GM23338 (cell line): Measurements from ENCODE around the gene SREK1IP1. TPM values are rescaled to one million over a fixed set of nuclear protein-coding genes. Genes with fewer than 3 reads are reported as not detected.

Experiments used
- ATAC-seq: fragments of 200-7000 bp; cut with Tn5 transposase; 3 replicates; pipeline ENCODE4 v1.9.1; 2020
- DNase-seq: peaks from one replicate; pipeline ENCODE4 v3.0.0-alpha.2; 2015; ENCODE audit warnings: low spot score
- H2AFZ ChIP-seq: fragments of 200-600 bp; sonication (generic); 2 replicates; pipeline ENCODE4 v1.8.0; 2016; ENCODE audit warnings: antibody characterized with exemption, mild to moderate bottlenecking, moderate library complexity
- H3F3A ChIP-seq: fragments of 200-600 bp; sonication (generic); replicated peaks from 2 replicates; pipeline ENCODE4 v1.8.0; 2017; ENCODE audit warnings: antibody characterized with exemption, mixed run types, low read depth
- H3K27ac ChIP-seq: fragments of 200-600 bp; sonication (generic); 2 replicates; pipeline ENCODE4 v1.6.1; 2016; ENCODE audit warnings: low read depth
- H3K27me3 ChIP-seq: fragments of 200-600 bp; sonication (generic); 2 replicates; pipeline ENCODE4 v1.8.0; 2016; ENCODE audit warnings: mild to moderate bottlenecking, mixed run types, moderate library complexity; ENCODE audit not compliant: insufficient read depth
- H3K36me3 ChIP-seq: fragments of 200-600 bp; sonication (generic); 2 replicates; pipeline ENCODE4 v1.8.0; 2016; ENCODE audit warnings: mild to moderate bottlenecking; ENCODE audit not compliant: insufficient read depth
- H3K4me1 ChIP-seq: fragments of 200-600 bp; sonication (generic); 2 replicates; pipeline ENCODE4 v1.8.0; 2016; ENCODE audit warnings: mild to moderate bottlenecking, moderate library complexity; ENCODE audit not compliant: insufficient read depth
- H3K4me2 ChIP-seq: fragments of 200-600 bp; sonication (generic); 2 replicates; pipeline ENCODE4 v1.7.1; 2017; ENCODE audit warnings: mixed run types
- H3K4me3 ChIP-seq: fragments of 200-600 bp; sonication (generic); 2 replicates; pipeline ENCODE4 v1.6.1; 2016; ENCODE audit warnings: mixed run types
- H3K79me2 ChIP-seq: fragments of 200-600 bp; sonication (generic); replicated peaks from 2 replicates; pipeline ENCODE4 v1.8.0; 2017; ENCODE audit warnings: mild to moderate bottlenecking; ENCODE audit not compliant: insufficient read depth
- H3K9me2 ChIP-seq: fragments of 200-600 bp; sonication (generic); 2 replicates; pipeline ENCODE4 v1.8.0; 2017; ENCODE audit not compliant: insufficient read depth
- H4K20me1 ChIP-seq: fragments of 200-600 bp; sonication (generic); replicated peaks from 2 replicates; pipeline ENCODE4 v1.8.0; 2017; ENCODE audit warnings: mild to moderate bottlenecking; ENCODE audit not compliant: insufficient read depth
- H3K27ac Mint-ChIP-seq: 2 replicates; pipeline ENCODE4 v1.8.0; 2020; ENCODE audit warnings: inconsistent platforms, mild to moderate bottlenecking, moderate library complexity, mixed read lengths
- H3K27me3 Mint-ChIP-seq: 3 replicates; pipeline ENCODE4 v1.8.0; 2022; ENCODE audit warnings: low read depth, mild to moderate bottlenecking, moderate library complexity, mixed read lengths, inconsistent platforms; ENCODE audit not compliant: insufficient read depth, poor library complexity
- H3K36me3 Mint-ChIP-seq: 3 replicates; pipeline ENCODE4 v1.8.0; 2021; ENCODE audit warnings: low read depth, mild to moderate bottlenecking, inconsistent platforms, moderate library complexity, mixed read lengths
- H3K4me1 Mint-ChIP-seq: 3 replicates; pipeline ENCODE4 v1.8.0; 2020; ENCODE audit warnings: mild to moderate bottlenecking, inconsistent platforms, mixed read lengths
- H3K4me3 Mint-ChIP-seq: 3 replicates; pipeline ENCODE4 v1.8.0; 2021; ENCODE audit warnings: moderate library complexity, mild to moderate bottlenecking, inconsistent platforms, mixed read lengths
- H3K9me3 Mint-ChIP-seq: 3 replicates; pipeline ENCODE4 v1.8.0; 2020; ENCODE audit warnings: moderate library complexity, mild to moderate bottlenecking, inconsistent platforms, mixed read lengths
- CREB1 ChIP-seq: fragments of 250-450 bp; sonication (Bioruptor Pico); IDR thresholded peaks from 2 replicates; pipeline ENCODE4 v1.5.0; 2020; ENCODE audit warnings: low read depth, mild to moderate bottlenecking, moderate library complexity
- EZH2 ChIP-seq: fragments of 200-600 bp; sonication (generic); IDR thresholded peaks from one replicate; pipeline ENCODE4 v1.8.0; 2017; ENCODE audit warnings: antibody characterized with exemption, mild to moderate bottlenecking, low read depth; ENCODE audit not compliant: unreplicated experiment
- EZH2phosphoT487 ChIP-seq: fragments of 200-600 bp; sonication (generic); IDR thresholded peaks from one replicate; pipeline ENCODE4 v1.8.1; 2018; ENCODE audit warnings: antibody characterized with exemption; ENCODE audit not compliant: unreplicated experiment
- JUNB ChIP-seq: IDR thresholded peaks from one replicate; pipeline ENCODE4 v1.6.1; 2016; ENCODE audit warnings: antibody characterized with exemption; ENCODE audit not compliant: unreplicated experiment
- NANOG ChIP-seq: IDR thresholded peaks from 2 replicates; pipeline ENCODE4 v1.6.1; 2016; ENCODE audit warnings: antibody characterized with exemption, borderline replicate concordance
- POLR2AphosphoS5 ChIP-seq: IDR thresholded peaks from 2 replicates; pipeline ENCODE4 v1.6.1; 2016; ENCODE audit warnings: antibody characterized with exemption, low read depth
- STAT1 ChIP-seq: IDR thresholded peaks from one replicate; pipeline ENCODE4 v1.6.1; 2016; ENCODE audit warnings: antibody characterized with exemption; ENCODE audit not compliant: unreplicated experiment
- ZNF114 ChIP-seq: fragments of 250-450 bp; sonication (Bioruptor Pico); IDR thresholded peaks from 2 replicates; pipeline ENCODE4 v1.5.0; 2020; ENCODE audit warnings: mild to moderate bottlenecking, moderate library complexity
- ZNF331 ChIP-seq: fragments of 250-450 bp; sonication (Bioruptor Pico); IDR thresholded peaks from 2 replicates; pipeline ENCODE4 v1.5.0; 2020; ENCODE audit warnings: low read depth, mild to moderate bottlenecking, moderate library complexity
- polyA plus RNA-seq: library from polyadenylated mRNA; unstranded; fragments of >200 nt; fragmentation: Nextera tagmentation; extraction: Ambion mirVana; gene quantifications from 2 replicates; pipeline ENCODE4 v1.2.1, GENCODE V29; 2016
- total RNA-seq: library from RNA; depleted of rRNA; stranded (reverse); fragments of >200 nt; shearing (Covaris generic); gene quantifications from 2 replicates; pipeline ENCODE4 v1.2.3, GENCODE V29; 2014
- TF ChIP-seq, protein P1 (sequence below): fragments of 250-450 bp; sonication (Bioruptor Pico); IDR thresholded peaks from 2 replicates; pipeline ENCODE4 v1.5.0; 2020; ENCODE audit warnings: mild to moderate bottlenecking, moderate library complexity
- TF ChIP-seq, protein P2 (sequence below): IDR thresholded peaks from 2 replicates; pipeline ENCODE4 v1.6.1; 2016; ENCODE audit warnings: antibody characterized with exemption
- TF ChIP-seq, protein P3 (sequence below): IDR thresholded peaks from one replicate; pipeline ENCODE4 v1.6.1; 2018; ENCODE audit warnings: antibody characterized with exemption; ENCODE audit not compliant: unreplicated experiment
- TF ChIP-seq, protein P4 (sequence below), 2 experiments: fragments of 200-600 bp in 1 of 2; sonication (generic) in 1 of 2; conservative IDR thresholded peaks; 2 replicates each; pipeline versions ENCODE4 v1.5.1 to v1.6.1; 2016 to 2017; ENCODE audit warnings: antibody characterized with exemption in 2 of 2, low read depth in 2 of 2, mild to moderate bottlenecking in 2 of 2, moderate library complexity in 1 of 2

SREK1IP1 gene
- total and polyA plus RNA-seq, 2 experiments from 2014 or later: 16.7 to 137 TPM

DNA sequence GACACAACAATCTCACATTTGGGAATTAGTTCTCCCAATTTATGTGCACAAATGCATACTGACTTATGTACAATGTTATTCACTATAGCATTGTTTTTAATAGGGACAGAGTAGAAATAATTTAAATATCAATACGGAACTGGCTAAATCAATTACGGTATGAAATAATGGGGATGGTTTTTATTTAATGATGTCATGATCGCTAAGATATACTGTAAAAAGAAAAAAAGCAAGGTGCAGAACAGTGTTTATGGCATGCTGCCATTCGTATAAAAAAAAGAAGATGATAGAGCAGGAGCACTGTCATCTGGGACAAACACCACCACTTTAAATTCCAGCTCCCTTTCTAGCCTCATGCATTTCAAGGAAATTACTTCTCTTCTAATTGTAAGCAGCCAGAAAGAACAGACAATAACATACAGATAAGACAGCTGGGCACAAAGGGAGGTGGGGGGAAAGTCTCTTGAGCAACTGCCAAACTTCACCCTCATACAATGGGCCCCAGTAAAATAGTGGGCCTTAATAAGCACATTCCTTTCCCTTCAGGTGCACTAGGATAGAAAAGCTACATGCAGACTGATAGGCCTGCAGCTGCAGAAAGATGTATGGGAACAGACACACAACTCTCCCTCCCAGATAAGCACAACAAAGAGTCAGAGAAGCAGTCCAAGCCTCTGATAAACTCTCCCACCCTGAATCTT is 8.4 kb downstream of the SREK1IP1 start:
- H3F3A ChIP-seq: no peaks in the 10 kb centered on the region
- ATAC-seq (peak; percentile 32; the same call in 1 of the 3 replicates), DNase-seq (peak; percentile 28)
- peaks cover 10% of the 10 kb centered on the region; the same call in 1 of the 2 replicates for H4K20me1 ChIP-seq
- TF ChIP-seq ZNF331 (CRISPR knock-in tag): no peak
- no peak for TF ChIP-seq ZNF114 (CRISPR knock-in tag)
- TF ChIP-seq, protein P1, sequence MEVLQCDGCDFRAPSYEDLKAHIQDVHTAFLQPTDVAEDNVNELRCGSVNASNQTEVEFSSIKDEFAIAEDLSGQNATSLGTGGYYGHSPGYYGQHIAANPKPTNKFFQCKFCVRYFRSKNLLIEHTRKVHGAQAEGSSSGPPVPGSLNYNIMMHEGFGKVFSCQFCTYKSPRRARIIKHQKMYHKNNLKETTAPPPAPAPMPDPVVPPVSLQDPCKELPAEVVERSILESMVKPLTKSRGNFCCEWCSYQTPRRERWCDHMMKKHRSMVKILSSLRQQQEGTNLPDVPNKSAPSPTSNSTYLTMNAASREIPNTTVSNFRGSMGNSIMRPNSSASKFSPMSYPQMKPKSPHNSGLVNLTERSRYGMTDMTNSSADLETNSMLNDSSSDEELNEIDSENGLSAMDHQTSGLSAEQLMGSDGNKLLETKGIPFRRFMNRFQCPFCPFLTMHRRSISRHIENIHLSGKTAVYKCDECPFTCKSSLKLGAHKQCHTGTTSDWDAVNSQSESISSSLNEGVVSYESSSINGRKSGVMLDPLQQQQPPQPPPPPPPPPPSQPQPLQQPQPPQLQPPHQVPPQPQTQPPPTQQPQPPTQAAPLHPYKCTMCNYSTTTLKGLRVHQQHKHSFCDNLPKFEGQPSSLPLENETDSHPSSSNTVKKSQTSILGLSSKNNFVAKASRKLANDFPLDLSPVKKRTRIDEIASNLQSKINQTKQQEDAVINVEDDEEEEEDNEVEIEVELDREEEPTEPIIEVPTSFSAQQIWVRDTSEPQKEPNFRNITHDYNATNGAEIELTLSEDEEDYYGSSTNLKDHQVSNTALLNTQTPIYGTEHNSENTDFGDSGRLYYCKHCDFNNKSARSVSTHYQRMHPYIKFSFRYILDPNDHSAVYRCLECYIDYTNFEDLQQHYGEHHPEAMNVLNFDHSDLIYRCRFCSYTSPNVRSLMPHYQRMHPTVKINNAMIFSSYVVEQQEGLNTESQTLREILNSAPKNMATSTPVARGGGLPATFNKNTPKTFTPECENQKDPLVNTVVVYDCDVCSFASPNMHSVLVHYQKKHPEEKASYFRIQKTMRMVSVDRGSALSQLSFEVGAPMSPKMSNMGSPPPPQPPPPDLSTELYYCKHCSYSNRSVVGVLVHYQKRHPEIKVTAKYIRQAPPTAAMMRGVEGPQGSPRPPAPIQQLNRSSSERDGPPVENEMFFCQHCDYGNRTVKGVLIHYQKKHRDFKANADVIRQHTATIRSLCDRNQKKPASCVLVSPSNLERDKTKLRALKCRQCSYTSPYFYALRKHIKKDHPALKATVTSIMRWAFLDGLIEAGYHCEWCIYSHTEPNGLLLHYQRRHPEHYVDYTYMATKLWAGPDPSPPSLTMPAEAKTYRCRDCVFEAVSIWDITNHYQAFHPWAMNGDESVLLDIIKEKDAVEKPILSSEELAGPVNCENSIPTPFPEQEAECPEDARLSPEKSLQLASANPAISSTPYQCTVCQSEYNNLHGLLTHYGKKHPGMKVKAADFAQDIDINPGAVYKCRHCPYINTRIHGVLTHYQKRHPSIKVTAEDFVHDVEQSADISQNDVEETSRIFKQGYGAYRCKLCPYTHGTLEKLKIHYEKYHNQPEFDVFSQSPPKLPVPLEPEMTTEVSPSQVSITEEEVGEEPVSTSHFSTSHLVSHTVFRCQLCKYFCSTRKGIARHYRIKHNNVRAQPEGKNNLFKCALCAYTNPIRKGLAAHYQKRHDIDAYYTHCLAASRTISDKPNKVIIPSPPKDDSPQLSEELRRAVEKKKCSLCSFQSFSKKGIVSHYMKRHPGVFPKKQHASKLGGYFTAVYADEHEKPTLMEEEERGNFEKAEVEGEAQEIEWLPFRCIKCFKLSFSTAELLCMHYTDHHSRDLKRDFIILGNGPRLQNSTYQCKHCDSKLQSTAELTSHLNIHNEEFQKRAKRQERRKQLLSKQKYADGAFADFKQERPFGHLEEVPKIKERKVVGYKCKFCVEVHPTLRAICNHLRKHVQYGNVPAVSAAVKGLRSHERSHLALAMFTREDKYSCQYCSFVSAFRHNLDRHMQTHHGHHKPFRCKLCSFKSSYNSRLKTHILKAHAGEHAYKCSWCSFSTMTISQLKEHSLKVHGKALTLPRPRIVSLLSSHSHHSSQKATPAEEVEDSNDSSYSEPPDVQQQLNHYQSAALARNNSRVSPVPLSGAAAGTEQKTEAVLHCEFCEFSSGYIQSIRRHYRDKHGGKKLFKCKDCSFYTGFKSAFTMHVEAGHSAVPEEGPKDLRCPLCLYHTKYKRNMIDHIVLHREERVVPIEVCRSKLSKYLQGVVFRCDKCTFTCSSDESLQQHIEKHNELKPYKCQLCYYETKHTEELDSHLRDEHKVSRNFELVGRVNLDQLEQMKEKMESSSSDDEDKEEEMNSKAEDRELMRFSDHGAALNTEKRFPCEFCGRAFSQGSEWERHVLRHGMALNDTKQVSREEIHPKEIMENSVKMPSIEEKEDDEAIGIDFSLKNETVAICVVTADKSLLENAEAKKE: no peak
- no peak for TF ChIP-seq POLR2AphosphoS5
- TF ChIP-seq, protein P2, sequence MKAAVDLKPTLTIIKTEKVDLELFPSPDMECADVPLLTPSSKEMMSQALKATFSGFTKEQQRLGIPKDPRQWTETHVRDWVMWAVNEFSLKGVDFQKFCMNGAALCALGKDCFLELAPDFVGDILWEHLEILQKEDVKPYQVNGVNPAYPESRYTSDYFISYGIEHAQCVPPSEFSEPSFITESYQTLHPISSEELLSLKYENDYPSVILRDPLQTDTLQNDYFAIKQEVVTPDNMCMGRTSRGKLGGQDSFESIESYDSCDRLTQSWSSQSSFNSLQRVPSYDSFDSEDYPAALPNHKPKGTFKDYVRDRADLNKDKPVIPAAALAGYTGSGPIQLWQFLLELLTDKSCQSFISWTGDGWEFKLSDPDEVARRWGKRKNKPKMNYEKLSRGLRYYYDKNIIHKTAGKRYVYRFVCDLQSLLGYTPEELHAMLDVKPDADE: no peak
- no peak for TF ChIP-seq EZH2phosphoT487
- TF ChIP-seq STAT1: no peak
- TF ChIP-seq NANOG: no peak
- TF ChIP-seq EZH2: no peak
- TF ChIP-seq, protein P3, sequence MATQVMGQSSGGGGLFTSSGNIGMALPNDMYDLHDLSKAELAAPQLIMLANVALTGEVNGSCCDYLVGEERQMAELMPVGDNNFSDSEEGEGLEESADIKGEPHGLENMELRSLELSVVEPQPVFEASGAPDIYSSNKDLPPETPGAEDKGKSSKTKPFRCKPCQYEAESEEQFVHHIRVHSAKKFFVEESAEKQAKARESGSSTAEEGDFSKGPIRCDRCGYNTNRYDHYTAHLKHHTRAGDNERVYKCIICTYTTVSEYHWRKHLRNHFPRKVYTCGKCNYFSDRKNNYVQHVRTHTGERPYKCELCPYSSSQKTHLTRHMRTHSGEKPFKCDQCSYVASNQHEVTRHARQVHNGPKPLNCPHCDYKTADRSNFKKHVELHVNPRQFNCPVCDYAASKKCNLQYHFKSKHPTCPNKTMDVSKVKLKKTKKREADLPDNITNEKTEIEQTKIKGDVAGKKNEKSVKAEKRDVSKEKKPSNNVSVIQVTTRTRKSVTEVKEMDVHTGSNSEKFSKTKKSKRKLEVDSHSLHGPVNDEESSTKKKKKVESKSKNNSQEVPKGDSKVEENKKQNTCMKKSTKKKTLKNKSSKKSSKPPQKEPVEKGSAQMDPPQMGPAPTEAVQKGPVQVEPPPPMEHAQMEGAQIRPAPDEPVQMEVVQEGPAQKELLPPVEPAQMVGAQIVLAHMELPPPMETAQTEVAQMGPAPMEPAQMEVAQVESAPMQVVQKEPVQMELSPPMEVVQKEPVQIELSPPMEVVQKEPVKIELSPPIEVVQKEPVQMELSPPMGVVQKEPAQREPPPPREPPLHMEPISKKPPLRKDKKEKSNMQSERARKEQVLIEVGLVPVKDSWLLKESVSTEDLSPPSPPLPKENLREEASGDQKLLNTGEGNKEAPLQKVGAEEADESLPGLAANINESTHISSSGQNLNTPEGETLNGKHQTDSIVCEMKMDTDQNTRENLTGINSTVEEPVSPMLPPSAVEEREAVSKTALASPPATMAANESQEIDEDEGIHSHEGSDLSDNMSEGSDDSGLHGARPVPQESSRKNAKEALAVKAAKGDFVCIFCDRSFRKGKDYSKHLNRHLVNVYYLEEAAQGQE: no peak
- TF ChIP-seq, protein P4, sequence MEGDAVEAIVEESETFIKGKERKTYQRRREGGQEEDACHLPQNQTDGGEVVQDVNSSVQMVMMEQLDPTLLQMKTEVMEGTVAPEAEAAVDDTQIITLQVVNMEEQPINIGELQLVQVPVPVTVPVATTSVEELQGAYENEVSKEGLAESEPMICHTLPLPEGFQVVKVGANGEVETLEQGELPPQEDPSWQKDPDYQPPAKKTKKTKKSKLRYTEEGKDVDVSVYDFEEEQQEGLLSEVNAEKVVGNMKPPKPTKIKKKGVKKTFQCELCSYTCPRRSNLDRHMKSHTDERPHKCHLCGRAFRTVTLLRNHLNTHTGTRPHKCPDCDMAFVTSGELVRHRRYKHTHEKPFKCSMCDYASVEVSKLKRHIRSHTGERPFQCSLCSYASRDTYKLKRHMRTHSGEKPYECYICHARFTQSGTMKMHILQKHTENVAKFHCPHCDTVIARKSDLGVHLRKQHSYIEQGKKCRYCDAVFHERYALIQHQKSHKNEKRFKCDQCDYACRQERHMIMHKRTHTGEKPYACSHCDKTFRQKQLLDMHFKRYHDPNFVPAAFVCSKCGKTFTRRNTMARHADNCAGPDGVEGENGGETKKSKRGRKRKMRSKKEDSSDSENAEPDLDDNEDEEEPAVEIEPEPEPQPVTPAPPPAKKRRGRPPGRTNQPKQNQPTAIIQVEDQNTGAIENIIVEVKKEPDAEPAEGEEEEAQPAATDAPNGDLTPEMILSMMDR (conservative IDR thresholded peaks at IDR 0.05; ENCODE audit: low read depth in 2 of 2): no peak
- TF ChIP-seq JUNB: no peak
- TF ChIP-seq CREB1 (CRISPR knock-in tag): no peak
- H2AFZ ChIP-seq: no peak overlapping the region
- no peaks in the 10 kb centered on the region; the same call in 1 of the 2 replicates for H3K36me3 ChIP-seq
- peaks cover 100% of the 10 kb centered on the region for H3K79me2 ChIP-seq
- peaks cover 5% of the 10 kb centered on the region for H3K4me1 ChIP-seq
- peak overlapping the region; percentile 79; the same call in 1 of the 2 replicates for H3K27ac ChIP-seq
- H3K4me3 ChIP-seq: no peak overlapping the region
- no peak overlapping the region for H3K4me2 ChIP-seq
- Mint-ChIP-seq H3K27me3 (no peaks in the 10 kb centered on the region), H3K4me3 (0 out of 3 replicates have a peak overlapping the region, but pooled peaks have one; percentile 23), H3K36me3 (peaks cover 17% of the 10 kb centered on the region; the same call in 2 of the 3 replicates), H3K9me3 (no peaks in the 10 kb centered on the region), H3K27ac (peak overlapping the region; percentile 7; the same call in 1 of the 2 replicates), H3K4me1 (peaks cover 22% of the 10 kb centered on the region)
- no peaks in the 10 kb centered on the region for H3K27me3 ChIP-seq
- H3K9me2 ChIP-seq: no peaks in the 10 kb centered on the region
